NCI-H446 treated with DMSO at 0.1 percent for 48 hours (cell line): ENCODE results near the gene GHRH.
A peak's percentile ranks its signal among the peaks of the same experiment; 100 is the strongest.

Experiments used
- DNase-seq: peaks from one replicate; lab custom pipeline; 2025; lab: John Stamatoyannopoulos, UW

Gene GHRH

GRCh38 chr20:37290158-37290810, 28.7 kb upstream of the GHRH start:
- DNase-seq = no peak

- peak; percentile 82 for DNase-seq
Measured at GRCh38 chr20:37288091-37288490, 26.5 kb upstream of the GHRH start.

GRCh38 chr20:37285664-37286374, 24.2 kb upstream of the GHRH start:
- no peak for DNase-seq

- DNase-seq = no peak
Measured at GRCh38 chr20:37284691-37285161, 23.1 kb upstream of the GHRH start.

GRCh38 chr20:37283530-37284195, 22.0 kb upstream of the GHRH start:
- DNase-seq = no peak

GRCh38 chr20:37282556-37282955, 20.9 kb upstream of the GHRH start:
- no peak for DNase-seq

- DNase-seq = no peak
Measured at GRCh38 chr20:37280403-37280802, 18.8 kb upstream of the GHRH start.

- no peak for DNase-seq
Measured at GRCh38 chr20:37279820-37280219, 18.2 kb upstream of the GHRH start.

GRCh38 chr20:37278966-37279590, 17.5 kb upstream of the GHRH start:
- no peak for DNase-seq

- DNase-seq = no peak
Measured at GRCh38 chr20:37277253-37277593, 15.6 kb upstream of the GHRH start.

- peak; percentile 64 for DNase-seq
Measured at GRCh38 chr20:37276494-37277252, 15.1 kb upstream of the GHRH start.

- DNase-seq = no peak
Measured at GRCh38 chr20:37274851-37275524, 13.4 kb upstream of the GHRH start.

- DNase-seq = no peak
Measured at GRCh38 chr20:37273988-37274387, 12.4 kb upstream of the GHRH start.

- no peak for DNase-seq
Measured at GRCh38 chr20:37271421-37271768, 9.8 kb upstream of the GHRH start.

GRCh38 chr20:37270576-37271420, 9.2 kb upstream of the GHRH start:
- no peak for DNase-seq

- no peak for DNase-seq
Measured at GRCh38 chr20:37267667-37268313, 6.2 kb upstream of the GHRH start.

- DNase-seq = no peak
Measured at GRCh38 chr20:37266940-37267666, 5.5 kb upstream of the GHRH start.

GRCh38 chr20:37265152-37265551, 3.5 kb upstream of the GHRH start:
- no peak for DNase-seq

GRCh38 chr20:37263686-37264085, 2.1 kb upstream of the GHRH start:
- DNase-seq = no peak
